GM12892 (cell line): ENCODE measurements around the gene SPATS2.

Experiments
- POLR2A ChIP-seq: IDR thresholded peaks from 2 replicates; pipeline ENCODE4 v1.6.1; 2011; ENCODE audit warnings: low read depth, low read length, control low read depth
- POLR2AphosphoS5 ChIP-seq: IDR thresholded peaks from 2 replicates; pipeline ENCODE4 v1.6.1; 2011; ENCODE audit warnings: low read depth, low read length, control low read depth
- TAF1 ChIP-seq: IDR thresholded peaks from 2 replicates; pipeline ENCODE4 v1.6.1; 2011; ENCODE audit warnings: low read depth, mild to moderate bottlenecking, control low read depth, low read length, borderline replicate concordance

DNA sequence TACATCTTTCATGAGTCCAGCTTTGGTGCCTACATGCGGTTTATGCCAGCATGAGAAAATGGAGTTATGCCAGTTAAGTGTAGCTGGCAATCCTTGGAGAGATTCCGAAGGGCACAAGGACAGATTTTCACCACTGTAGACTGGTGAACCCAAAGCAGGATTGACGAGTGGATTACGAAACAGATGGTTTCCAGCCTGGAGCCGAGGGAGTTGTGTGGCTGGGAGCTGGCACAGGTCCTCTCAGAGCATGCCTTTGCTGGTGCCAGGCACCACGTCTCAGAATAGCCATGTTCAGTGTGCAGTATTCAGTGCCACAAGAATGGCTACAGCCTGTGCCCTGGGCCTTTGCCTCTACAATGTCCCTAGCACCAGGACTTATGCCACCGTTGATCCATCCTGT, 184.8 kb downstream of the SPATS2 start:
- no peak for TF ChIP-seq POLR2AphosphoS5
- TF ChIP-seq POLR2A = no peak
- TF ChIP-seq TAF1 = no peak
